Neural cell (in vitro differentiated cells): ENCODE results near the gene SLAMF1. TPM values are rescaled to one million over a fixed set of nuclear protein-coding genes. Genes with fewer than 3 reads are reported as not detected.

Experiments
- H2AFZ ChIP-seq: fragments of 200-600, 300-800 bp; sonication (generic), shearing (Covaris generic); 2 replicates; pipeline ENCODE4 v1.6.0; 2014; ENCODE audit warnings: low read depth, mild to moderate bottlenecking, antibody characterized with exemption, low read length, moderate library complexity
- H3F3A ChIP-seq: fragments of 200-600 bp; shearing (Covaris generic); 2 replicates; pipeline ENCODE4 v1.6.1; 2016; ENCODE audit warnings: mild to moderate bottlenecking, moderate library complexity, mixed read lengths, antibody characterized with exemption, low read length; ENCODE audit not compliant: insufficient read depth, poor library complexity, severe bottlenecking
- H3K27ac ChIP-seq: fragments of 200-600, 300-800 bp; sonication (generic), shearing (Covaris generic); 2 replicates; pipeline ENCODE4 v1.5.1; 2014; ENCODE audit warnings: mild to moderate bottlenecking, low read length, moderate library complexity
- H3K27me3 ChIP-seq: fragments of 300-800, 200-600 bp; sonication (generic), shearing (Covaris generic); 2 replicates; pipeline ENCODE4 v1.6.0; 2014; ENCODE audit warnings: mild to moderate bottlenecking, low read depth, low read length, moderate library complexity; ENCODE audit not compliant: insufficient read depth
- H3K36me3 ChIP-seq: fragments of 300-800, 200-600 bp; sonication (generic), shearing (Covaris generic); 2 replicates; pipeline ENCODE4 v1.5.1; 2014; ENCODE audit warnings: mild to moderate bottlenecking, antibody characterized with exemption, low read length, moderate library complexity; ENCODE audit not compliant: insufficient read depth
- H3K4me2 ChIP-seq: fragments of 300-800, 200-600 bp; sonication (generic), shearing (Covaris generic); 2 replicates; pipeline ENCODE4 v1.6.0; 2014; ENCODE audit warnings: mild to moderate bottlenecking, low read length
- H3K4me3 ChIP-seq: fragments of 300-800, 200-600 bp; sonication (generic), shearing (Covaris generic); 2 replicates; pipeline ENCODE4 v1.5.1; 2014; ENCODE audit warnings: mild to moderate bottlenecking, low read length, moderate library complexity
- H3K79me2 ChIP-seq: fragments of 200-600 bp; shearing (Covaris generic); replicated peaks from 2 replicates; pipeline ENCODE4 v1.6.0; 2014; ENCODE audit warnings: mild to moderate bottlenecking, low read length, moderate library complexity; ENCODE audit not compliant: insufficient read depth
- H3K9ac ChIP-seq: fragments of 300-800, 200-600 bp; sonication (generic), shearing (Covaris generic); 2 replicates; pipeline ENCODE4 v1.6.1; 2016; ENCODE audit warnings: mild to moderate bottlenecking, low read length, mixed read lengths
- H3K9me2 ChIP-seq: fragments of 200-600 bp; shearing (Covaris generic); 2 replicates; pipeline ENCODE4 v1.6.1; 2016; ENCODE audit warnings: mild to moderate bottlenecking, low read length, mixed read lengths; ENCODE audit not compliant: insufficient read depth
- H3K9me3 ChIP-seq: fragments of 200-600, 300-800 bp; sonication (generic), shearing (Covaris generic); 2 replicates; pipeline ENCODE4 v1.6.1; 2016; ENCODE audit warnings: mild to moderate bottlenecking, mixed run types, low read length, moderate library complexity, mixed read lengths
- H4K20me1 ChIP-seq: fragments of 200-600 bp; shearing (Covaris generic); 2 replicates; pipeline ENCODE4 v1.6.1; 2016; ENCODE audit warnings: mild to moderate bottlenecking, mixed run types; ENCODE audit not compliant: insufficient read depth
- CTCF ChIP-seq: fragments of 450-650 bp; IDR thresholded peaks from 2 replicates; pipeline ENCODE4 v1.5.1; 2014; ENCODE audit warnings: antibody characterized with exemption, mild to moderate bottlenecking, moderate library complexity; ENCODE audit not compliant: poor library complexity, severe bottlenecking
- EP300 ChIP-seq: fragments of 450-650 bp; conservative IDR thresholded peaks from 2 replicates; pipeline ENCODE4 v1.6.1; 2014; ENCODE audit warnings: antibody characterized with exemption, mild to moderate bottlenecking, moderate library complexity; ENCODE audit not compliant: poor library complexity, severe bottlenecking
- EZH2 ChIP-seq: fragments of 200-600, 300-800 bp; shearing (Covaris generic), sonication (generic); IDR thresholded peaks from 2 replicates; pipeline ENCODE4 v1.6.1; 2014; ENCODE audit warnings: antibody characterized with exemption, low read length, borderline replicate concordance, mild to moderate bottlenecking; ENCODE audit not compliant: insufficient read depth, poor library complexity, severe bottlenecking
- MXI1 ChIP-seq: fragments of 450-650 bp; conservative IDR thresholded peaks from 2 replicates; pipeline ENCODE4 v1.6.1; 2014; ENCODE audit warnings: antibody characterized with exemption, mild to moderate bottlenecking; ENCODE audit not compliant: poor library complexity, severe bottlenecking
- POLR2AphosphoS5 ChIP-seq: IDR thresholded peaks from 2 replicates; pipeline ENCODE4 v1.6.1; 2012
- RAD21 ChIP-seq: fragments of 450-650 bp; conservative IDR thresholded peaks from 2 replicates; pipeline ENCODE4 v1.6.1; 2014; ENCODE audit warnings: antibody characterized with exemption, mild to moderate bottlenecking, moderate library complexity
- REST ChIP-seq: IDR thresholded peaks from 2 replicates; pipeline ENCODE4 v1.6.1; 2012; ENCODE audit warnings: borderline replicate concordance
- SMC3 ChIP-seq: fragments of 450-650 bp; conservative IDR thresholded peaks from 2 replicates; pipeline ENCODE4 v1.6.1; 2014; ENCODE audit warnings: antibody characterized with exemption, mild to moderate bottlenecking, moderate library complexity; ENCODE audit not compliant: poor library complexity
- TAF1 ChIP-seq: IDR thresholded peaks from 2 replicates; pipeline ENCODE4 v1.6.1; 2012; ENCODE audit warnings: low read depth
- polyA plus RNA-seq: library from polyadenylated mRNA; depleted of rRNA; stranded (reverse); fragments of >200 nt; gene quantifications from 2 replicates; pipeline ENCODE4 v1.2.3, GENCODE V29; 2014

Gene SLAMF1
- polyA plus RNA-seq, 1 donor from 2014 or later: not detected

- no peaks in the 10 kb centered on the region for H3F3A ChIP-seq
- H3K9me3 ChIP-seq: no peaks in the 10 kb centered on the region
- TF ChIP-seq TAF1: no peak
- TF ChIP-seq POLR2AphosphoS5: no peak
- no peak for TF ChIP-seq CTCF
- TF ChIP-seq EZH2: no peak
- TF ChIP-seq SMC3: no peak
- no peak for TF ChIP-seq REST
- no peak for TF ChIP-seq MXI1
- no peak for TF ChIP-seq EP300
- no peak for TF ChIP-seq RAD21
- H3K4me3 ChIP-seq: no peak overlapping the region
- H3K79me2 ChIP-seq: no peaks in the 10 kb centered on the region
- no peak overlapping the region for H2AFZ ChIP-seq
- no peak overlapping the region for H3K27ac ChIP-seq
- no peaks in the 10 kb centered on the region for H3K36me3 ChIP-seq
- no peaks in the 10 kb centered on the region for H4K20me1 ChIP-seq
- H3K9me2 ChIP-seq: no peaks in the 10 kb centered on the region
- no peak overlapping the region for H3K9ac ChIP-seq
- no peak overlapping the region for H3K4me2 ChIP-seq
- no peaks in the 10 kb centered on the region for H3K27me3 ChIP-seq
Measured at GRCh38 chr1:160671603-160672517, 25.0 kb upstream of the SLAMF1 start.

DNA sequence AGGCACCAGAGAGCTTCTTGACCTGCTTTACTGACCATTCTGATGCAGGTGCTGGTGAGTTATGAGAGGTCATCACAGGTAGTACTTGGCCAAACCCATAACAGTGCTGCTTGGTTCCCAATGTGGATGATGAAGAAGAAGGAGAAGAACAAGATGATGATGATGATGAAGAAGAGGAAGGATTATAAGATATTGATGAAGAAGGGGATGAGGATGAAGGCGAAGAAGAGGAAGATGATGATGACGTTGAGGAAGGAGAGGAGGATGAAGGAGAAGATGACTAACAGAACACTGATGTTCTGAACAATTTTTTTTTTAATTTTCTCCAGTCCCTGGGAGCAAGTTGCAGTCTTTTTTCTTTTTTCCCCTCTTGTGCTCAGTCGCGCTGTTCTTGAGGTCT is 23.9 kb upstream of the SLAMF1 start:
- Histone ChIP-seq H3K9me3 (no peaks in the 10 kb centered on the region), H4K20me1 (no peaks in the 10 kb centered on the region)

More for the DNA sequence above, 23.9 kb upstream of the SLAMF1 start:
- Histone ChIP-seq H3K9me2 (no peaks in the 10 kb centered on the region), H3K4me3 (no peak overlapping the region), H3K79me2 (no peaks in the 10 kb centered on the region), H3K36me3 (no peaks in the 10 kb centered on the region), H3K27me3 (no peaks in the 10 kb centered on the region), H3K9ac (no peak overlapping the region), H3K4me2 (no peak overlapping the region), H3K27ac (no peak overlapping the region), H2AFZ (no peak overlapping the region), H3F3A (no peaks in the 10 kb centered on the region)
- no peak for TF ChIP-seq REST
- TF ChIP-seq TAF1: no peak
- no peak for TF ChIP-seq RAD21
- no peak for TF ChIP-seq CTCF
- TF ChIP-seq EP300: no peak
- no peak for TF ChIP-seq MXI1
- TF ChIP-seq EZH2: no peak
- no peak for TF ChIP-seq SMC3
- TF ChIP-seq POLR2AphosphoS5: no peak
